HCT116 (cell line): Measurements from ENCODE around the gene PIBF1.

Source experiments
- CEBPB ChIP-seq: IDR thresholded peaks from 2 replicates; pipeline ENCODE4 v1.6.1; 2012; ENCODE audit warnings: low read depth
- EZH2 ChIP-seq: fragments of 200-600 bp; sonication (generic); IDR thresholded peaks from 2 replicates; pipeline ENCODE4 v1.6.1; 2017; ENCODE audit warnings: antibody characterized with exemption, mixed run types
- EZH2phosphoT487 ChIP-seq: fragments of 200-600 bp; IDR thresholded peaks from 2 replicates; pipeline ENCODE4 v1.6.1; 2018; ENCODE audit warnings: antibody characterized with exemption, borderline replicate concordance
- POLR2A ChIP-seq: IDR thresholded peaks from 2 replicates; pipeline ENCODE4 v1.7.0; 2011; ENCODE audit warnings: borderline replicate concordance; ENCODE audit not compliant: insufficient read depth, insufficient read length; ENCODE audit errors: extremely low read depth
- SP1 ChIP-seq: IDR thresholded peaks from 2 replicates; pipeline ENCODE4 v1.6.1; 2012; ENCODE audit warnings: low read depth
- TF ChIP-seq, protein P1 (sequence below), 3 experiments: fragments of 200-600 bp in 1 of 3; sonication (generic) in 1 of 3; IDR thresholded peaks in 2 of 3; conservative IDR thresholded peaks in 1 of 3; 2 replicates each; pipeline ENCODE4 v1.5.1; 2012 to 2017; ENCODE audit warnings: low read depth in 2 of 3, low read length in 2 of 3, antibody characterized with exemption in 1 of 3, borderline replicate concordance in 1 of 3, control low read depth in 1 of 3, mild to moderate bottlenecking in 1 of 3, mixed read lengths in 1 of 3, mixed run types in 1 of 3, moderate library complexity in 1 of 3; ENCODE audit not compliant: insufficient read depth in 1 of 3
- TF ChIP-seq, protein P2 (sequence below): IDR thresholded peaks from 2 replicates; pipeline ENCODE4 v1.6.1; 2012; ENCODE audit warnings: low read depth

DNA sequence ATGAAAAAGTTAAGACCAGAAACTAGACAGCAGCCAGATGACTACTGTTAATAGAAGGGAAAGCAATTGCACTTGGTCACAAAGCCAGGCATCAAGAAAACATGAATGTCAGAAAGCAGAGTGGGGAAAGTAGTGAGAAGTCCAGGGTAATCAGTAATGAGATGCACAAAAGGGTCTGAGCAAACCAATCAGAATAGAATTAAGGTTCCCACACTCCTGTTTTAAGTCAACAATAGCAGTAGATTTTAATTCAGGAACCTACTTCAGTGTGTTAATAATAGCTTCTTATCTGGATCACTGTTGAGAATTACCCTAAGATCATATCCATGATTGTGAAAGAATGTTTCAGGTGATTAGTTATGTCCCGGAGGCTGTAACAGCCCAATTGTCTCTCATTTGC is 204.3 kb downstream of the PIBF1 start:
- TF ChIP-seq, protein P1, sequence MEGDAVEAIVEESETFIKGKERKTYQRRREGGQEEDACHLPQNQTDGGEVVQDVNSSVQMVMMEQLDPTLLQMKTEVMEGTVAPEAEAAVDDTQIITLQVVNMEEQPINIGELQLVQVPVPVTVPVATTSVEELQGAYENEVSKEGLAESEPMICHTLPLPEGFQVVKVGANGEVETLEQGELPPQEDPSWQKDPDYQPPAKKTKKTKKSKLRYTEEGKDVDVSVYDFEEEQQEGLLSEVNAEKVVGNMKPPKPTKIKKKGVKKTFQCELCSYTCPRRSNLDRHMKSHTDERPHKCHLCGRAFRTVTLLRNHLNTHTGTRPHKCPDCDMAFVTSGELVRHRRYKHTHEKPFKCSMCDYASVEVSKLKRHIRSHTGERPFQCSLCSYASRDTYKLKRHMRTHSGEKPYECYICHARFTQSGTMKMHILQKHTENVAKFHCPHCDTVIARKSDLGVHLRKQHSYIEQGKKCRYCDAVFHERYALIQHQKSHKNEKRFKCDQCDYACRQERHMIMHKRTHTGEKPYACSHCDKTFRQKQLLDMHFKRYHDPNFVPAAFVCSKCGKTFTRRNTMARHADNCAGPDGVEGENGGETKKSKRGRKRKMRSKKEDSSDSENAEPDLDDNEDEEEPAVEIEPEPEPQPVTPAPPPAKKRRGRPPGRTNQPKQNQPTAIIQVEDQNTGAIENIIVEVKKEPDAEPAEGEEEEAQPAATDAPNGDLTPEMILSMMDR (IDR thresholded peaks at IDR 0.05 in 2 of 3, conservative IDR thresholded peaks at IDR 0.05 in 1 of 3; ENCODE audit: borderline replicate concordance in 1 of 3, insufficient read depth in 1 of 3, low read depth in 2 of 3, low read length in 2 of 3) = no peak
- TF ChIP-seq POLR2A = no peak
- no peak for TF ChIP-seq CEBPB
- TF ChIP-seq, protein P2, sequence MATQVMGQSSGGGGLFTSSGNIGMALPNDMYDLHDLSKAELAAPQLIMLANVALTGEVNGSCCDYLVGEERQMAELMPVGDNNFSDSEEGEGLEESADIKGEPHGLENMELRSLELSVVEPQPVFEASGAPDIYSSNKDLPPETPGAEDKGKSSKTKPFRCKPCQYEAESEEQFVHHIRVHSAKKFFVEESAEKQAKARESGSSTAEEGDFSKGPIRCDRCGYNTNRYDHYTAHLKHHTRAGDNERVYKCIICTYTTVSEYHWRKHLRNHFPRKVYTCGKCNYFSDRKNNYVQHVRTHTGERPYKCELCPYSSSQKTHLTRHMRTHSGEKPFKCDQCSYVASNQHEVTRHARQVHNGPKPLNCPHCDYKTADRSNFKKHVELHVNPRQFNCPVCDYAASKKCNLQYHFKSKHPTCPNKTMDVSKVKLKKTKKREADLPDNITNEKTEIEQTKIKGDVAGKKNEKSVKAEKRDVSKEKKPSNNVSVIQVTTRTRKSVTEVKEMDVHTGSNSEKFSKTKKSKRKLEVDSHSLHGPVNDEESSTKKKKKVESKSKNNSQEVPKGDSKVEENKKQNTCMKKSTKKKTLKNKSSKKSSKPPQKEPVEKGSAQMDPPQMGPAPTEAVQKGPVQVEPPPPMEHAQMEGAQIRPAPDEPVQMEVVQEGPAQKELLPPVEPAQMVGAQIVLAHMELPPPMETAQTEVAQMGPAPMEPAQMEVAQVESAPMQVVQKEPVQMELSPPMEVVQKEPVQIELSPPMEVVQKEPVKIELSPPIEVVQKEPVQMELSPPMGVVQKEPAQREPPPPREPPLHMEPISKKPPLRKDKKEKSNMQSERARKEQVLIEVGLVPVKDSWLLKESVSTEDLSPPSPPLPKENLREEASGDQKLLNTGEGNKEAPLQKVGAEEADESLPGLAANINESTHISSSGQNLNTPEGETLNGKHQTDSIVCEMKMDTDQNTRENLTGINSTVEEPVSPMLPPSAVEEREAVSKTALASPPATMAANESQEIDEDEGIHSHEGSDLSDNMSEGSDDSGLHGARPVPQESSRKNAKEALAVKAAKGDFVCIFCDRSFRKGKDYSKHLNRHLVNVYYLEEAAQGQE = no peak
- TF ChIP-seq EZH2phosphoT487 = no peak
- TF ChIP-seq SP1 = no peak
- TF ChIP-seq EZH2 = no peak
